GM19455 (cell line): Measurements from ENCODE around the gene LURAP1L.
A peak's percentile ranks its signal among the peaks of the same experiment; 100 is the strongest.

Source experiments
- ATAC-seq: cut with Tn5 transposase; IDR thresholded peaks from one replicate; pipeline ENCODE4 v1.9.1; 2021; ENCODE audit not compliant: unreplicated experiment

LURAP1L gene

DNA sequence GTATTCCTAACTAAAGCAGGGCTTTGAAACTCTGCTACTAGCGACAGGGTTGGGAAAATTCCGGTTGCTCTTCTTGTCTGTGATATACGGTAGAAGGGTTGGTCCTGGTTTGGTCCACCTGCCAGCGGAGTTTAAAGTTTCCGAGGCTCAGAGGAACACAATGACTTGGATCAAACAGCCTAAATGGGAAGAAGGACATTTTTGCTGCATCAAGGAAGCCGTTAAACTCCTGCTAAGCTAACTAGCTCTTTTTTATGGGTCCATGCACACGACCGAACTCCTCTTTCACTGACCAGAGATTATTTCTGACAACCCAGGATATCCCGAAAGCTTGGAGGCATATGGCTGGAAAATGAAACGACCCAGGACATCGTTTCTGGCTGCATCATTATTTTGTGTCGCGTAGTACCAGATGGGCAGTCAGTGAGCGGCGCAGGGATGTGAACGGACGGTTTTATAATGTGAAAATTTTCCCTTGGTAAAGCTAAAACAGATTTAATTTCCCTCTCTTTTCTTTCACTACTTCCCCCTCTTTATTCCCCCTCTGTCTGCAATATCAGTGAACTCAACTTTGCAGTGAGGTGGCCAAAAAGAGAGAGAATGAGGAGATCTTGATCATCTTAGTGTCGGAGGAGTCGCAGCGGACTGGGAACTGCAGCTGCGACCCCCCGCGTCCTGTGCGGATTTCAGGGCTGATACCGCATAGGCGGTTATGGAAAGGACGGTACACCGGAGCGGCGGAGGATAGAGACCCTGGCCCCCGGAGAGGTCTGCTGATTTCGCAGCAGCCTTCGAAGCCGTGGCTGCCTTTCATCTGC is at the start of gene LURAP1L:
TSS of gene LURAP1L (plus strand) at position 160 of the 818 bp plus-strand sequence. CDS start 696 bp downstream, outside the sequence.
- no peak for ATAC-seq

GRCh38 chr9:12726795-12727194 is 48.0 kb upstream of the LURAP1L start:
- ATAC-seq = no peak

- ATAC-seq = no peak
These were observed 44.6 kb upstream of the LURAP1L start for GRCh38 chr9:12730198-12730597.

DNA sequence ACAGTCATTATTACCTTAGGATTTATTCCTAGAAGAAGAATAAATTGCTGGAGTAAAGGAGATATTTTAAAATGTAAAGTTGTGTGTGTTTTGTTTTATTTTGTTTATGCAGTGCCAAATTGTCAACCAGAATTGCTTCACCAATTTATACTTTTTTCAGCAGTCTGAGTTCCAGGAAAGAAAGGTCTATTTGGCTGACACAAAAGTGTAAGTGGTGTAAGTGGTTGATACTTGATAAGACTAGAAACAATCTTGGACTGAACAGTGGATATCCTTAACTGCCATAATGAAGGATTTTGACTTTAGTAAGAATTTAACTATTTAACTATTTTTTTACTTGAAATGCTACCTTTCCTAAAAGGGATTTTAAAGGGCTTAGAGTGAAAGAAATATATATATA is 43.9 kb upstream of the LURAP1L start:
- no peak for ATAC-seq

GRCh38 chr9:12732971-12733370 is 41.8 kb upstream of the LURAP1L start:
- no peak for ATAC-seq

GRCh38 chr9:12735665-12736064 is 39.2 kb upstream of the LURAP1L start:
- ATAC-seq = no peak

DNA sequence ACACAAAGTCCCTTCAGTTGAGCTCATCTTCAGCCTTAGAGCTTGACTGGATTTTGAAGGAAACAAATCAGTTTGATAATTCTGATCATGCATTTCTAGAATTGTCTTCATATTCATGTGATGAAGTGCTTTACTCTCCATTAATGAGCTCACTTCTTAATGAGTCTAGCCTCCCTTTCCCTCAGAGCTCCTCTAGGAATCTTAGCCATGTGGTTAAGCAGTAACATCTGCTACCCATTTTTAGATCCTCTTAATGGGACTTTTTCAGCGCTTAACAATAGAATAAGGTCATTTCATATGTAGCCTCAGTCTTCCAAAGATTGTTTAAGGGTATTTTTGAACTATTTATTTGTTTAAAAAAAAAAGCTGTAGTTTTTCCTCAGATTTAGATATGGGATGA is 36.9 kb upstream of the LURAP1L start:
- ATAC-seq = no peak

GRCh38 chr9:12739014-12739652 is 35.7 kb upstream of the LURAP1L start:
- ATAC-seq = no peak

DNA sequence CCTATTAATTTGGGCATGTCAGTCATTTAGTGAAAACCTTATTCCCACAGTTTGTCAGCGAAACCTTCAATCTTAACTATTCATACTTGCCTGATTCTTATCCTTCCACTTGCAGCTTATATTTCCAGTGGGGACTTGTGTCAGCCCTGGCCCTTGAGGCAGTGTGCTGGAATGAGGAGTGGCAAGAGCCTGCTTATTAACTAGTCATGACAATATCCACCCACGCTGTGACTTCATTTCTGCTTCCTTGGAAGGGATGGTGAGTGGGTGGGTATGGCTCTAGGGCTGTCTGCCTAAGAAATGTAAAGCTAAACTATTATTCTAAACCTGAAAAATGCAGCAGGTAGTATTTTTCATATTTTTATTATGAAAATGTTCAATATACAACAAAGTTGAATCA is 34.0 kb upstream of the LURAP1L start:
- ATAC-seq = no peak

DNA sequence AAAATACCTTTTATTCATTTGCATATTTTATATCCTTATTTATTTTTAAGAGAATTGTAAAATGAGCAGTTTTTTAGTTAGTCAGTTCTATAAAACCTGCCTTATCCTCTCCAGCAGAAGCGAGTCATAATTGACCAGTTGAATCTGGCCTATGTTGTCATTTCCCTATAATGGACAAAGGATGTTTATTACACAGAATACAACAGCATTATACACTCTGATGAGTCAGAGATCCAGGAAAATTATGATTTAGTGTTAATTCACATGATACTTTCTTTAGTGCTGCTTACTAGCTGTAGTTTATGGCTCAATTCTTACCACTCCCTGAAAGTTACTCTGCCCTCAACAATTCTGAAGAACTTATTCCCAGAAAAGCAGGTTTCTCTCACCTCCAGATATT is 26.8 kb upstream of the LURAP1L start:
- no peak for ATAC-seq

DNA sequence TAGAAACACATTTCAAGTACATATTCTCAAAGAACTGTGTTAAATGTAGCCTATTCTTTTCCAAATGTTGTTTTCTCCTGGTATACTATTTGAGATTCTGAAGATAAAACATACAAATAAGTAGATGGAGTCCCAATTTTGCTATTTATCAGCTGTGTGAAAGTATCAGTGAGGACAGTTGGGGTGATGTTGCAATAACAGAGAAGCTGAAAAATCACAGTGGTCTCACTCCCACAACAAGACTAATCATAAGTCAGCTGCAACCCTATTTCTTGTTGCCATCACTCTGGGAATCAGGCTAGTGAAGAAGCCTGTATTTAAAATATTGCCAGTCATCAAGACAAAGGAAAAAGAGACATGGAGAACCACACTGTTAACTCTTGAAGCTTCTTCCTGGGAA is 25.9 kb upstream of the LURAP1L start:
- no peak for ATAC-seq

- no peak for ATAC-seq
These were observed 20.9 kb upstream of the LURAP1L start for GRCh38 chr9:12753931-12754330.

DNA sequence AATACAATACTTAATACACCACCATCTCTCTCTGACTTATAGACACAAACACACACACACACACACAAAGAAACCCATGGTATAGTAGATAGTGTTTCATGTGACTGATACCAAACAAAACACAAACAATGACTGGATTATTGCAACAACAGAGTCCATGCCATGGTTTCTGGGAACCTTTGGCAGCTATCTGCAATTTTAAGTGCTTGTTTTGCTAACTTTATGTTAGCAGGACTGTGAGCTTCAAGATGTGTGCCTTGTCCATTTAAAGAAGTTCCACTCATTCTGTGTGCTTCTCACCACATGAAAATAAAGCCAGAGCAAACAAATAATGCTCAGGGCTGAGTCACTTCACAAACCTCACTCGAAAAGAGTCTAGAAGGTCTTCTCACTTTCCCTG is 15.1 kb upstream of the LURAP1L start:
- ATAC-seq = no peak

DNA sequence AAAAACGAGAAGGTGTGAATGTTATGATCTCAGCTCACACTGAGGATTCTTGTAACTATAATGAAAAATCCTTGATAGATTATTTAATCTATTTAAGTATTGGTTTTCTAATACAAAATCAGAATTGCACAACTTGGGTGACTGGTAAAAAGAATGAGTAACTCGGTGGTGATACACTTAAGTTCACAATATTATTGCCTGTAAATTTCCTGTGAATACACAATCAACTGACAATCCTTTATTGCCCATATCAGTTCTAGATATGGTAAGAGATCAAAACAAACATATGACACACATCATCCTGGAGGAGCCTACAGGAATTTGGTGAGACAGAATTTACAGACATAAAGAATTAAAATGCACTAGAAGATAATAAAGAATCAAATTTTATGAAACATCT is 14.1 kb upstream of the LURAP1L start:
- ATAC-seq = no peak

DNA sequence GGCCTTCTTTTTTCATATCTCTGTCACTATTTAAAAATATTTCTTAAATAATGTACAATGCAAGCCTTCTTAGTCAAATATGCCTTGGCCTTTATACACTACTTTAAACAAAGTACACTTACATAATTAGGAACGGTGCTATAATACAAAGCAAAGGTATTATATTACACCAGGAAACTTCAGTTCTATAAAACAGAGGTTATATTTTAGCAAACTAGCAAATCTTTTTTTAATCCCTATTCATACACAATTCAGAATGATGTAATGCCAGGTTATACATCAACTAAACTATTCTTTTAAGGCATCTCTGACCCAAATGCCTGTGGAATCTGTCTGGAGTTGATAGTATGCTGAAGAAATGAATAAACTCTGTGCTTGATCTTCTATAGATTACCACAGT is 10.7 kb upstream of the LURAP1L start:
- ATAC-seq = no peak

DNA sequence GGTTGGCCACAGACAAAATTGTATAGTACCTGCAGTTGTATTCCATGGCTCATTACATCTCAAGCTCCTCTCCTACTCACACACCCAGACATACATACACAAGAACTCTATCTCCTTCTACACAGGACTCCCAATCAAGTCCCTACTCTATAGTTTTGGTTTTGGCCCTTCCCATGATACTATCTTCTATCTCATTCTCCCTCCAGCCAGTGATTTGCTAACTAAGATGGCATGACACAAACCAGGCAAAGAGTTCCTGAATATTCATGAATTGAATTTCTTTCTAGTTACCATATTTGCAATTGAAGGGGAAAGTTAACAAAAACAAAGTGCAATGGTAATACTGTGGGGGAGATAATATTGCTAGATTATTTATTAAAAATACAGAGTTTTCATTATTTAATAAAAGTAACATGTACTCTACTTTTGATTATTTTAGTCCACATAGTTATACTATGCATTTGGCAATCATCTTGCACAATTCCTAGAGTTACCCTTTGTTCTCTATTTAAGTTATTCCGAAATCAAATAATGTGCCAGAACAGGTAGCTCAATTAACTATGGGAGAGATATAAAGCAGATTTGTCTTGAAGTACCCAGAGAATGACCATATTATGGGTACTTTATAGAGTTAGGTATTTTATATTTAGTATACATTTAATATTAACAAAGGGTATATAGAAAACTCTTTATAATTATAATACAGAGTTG is 9.6 kb upstream of the LURAP1L start:
- no peak for ATAC-seq

- ATAC-seq = no peak
These were observed 8.5 kb upstream of the LURAP1L start for GRCh38 chr9:12766357-12766756.

DNA sequence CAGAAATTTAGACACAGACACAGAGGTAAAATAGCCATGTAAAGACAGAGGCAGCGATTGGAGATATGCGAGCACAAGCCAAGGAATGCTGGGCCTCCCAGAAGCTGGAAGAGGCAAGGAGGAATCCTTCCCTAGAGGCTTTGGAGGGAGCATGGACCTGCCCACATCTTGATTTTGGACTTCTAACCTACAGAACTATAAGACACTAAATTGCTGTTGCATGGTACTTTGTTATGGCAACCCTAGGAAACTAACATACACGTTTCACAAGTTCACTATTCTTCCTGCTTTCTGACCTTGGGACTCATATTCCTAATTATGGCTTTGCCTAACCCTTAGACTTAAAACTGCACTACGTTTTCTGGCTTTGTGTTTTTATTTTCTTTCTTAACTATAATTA is 4.6 kb upstream of the LURAP1L start:
- ATAC-seq = no peak

- no peak for ATAC-seq
These were observed 2.9 kb upstream of the LURAP1L start for GRCh38 chr9:12771891-12772290.

DNA sequence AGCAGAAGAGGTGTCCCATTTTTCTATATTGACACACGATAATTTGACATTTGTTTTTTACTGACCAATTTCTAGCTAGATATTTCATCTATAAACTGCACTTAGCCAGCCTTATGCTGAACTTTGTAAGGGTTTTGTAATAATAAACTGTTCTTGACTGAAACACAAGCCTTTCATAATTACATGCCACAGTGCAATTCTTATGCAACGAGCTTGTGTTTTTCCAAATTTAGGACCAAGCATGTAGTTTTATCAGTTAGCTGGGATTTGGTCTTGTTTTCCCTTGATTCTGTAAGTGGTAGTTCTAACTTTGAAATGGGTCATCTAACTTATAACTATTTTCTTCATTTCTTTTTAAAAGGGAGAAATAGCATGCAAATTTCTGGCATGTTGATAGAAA is 1.3 kb upstream of the LURAP1L start:
- ATAC-seq = no peak

GRCh38 chr9:12775679-12776512 is 1.1 kb downstream of the LURAP1L start:
- peak; percentile 70 for ATAC-seq
